Astrocyte (in vitro differentiated cells and primary cell): ENCODE results near the gene ARHGAP1. TPM values are rescaled to one million over a fixed set of nuclear protein-coding genes. Genes with fewer than 3 reads are reported as not detected.

Experiments used
- DNase-seq: peaks from one replicate; pipeline ENCODE4 v3.0.0-alpha.2; 2010; ENCODE audit warnings: low read depth
- FAIRE-seq: peaks from 2 replicates; lab custom pipeline; 2011; peaks lifted over from hg19 to GRCh38; lab: Jason Lieb, UNC
- H2AFZ ChIP-seq: 2 replicates; pipeline ENCODE4 v1.6.0; 2012; ENCODE audit warnings: low read depth, low read length, inconsistent platforms
- H3K27ac ChIP-seq: 2 replicates; pipeline ENCODE4 v1.5.1; 2011; ENCODE audit warnings: low read depth, low read length, inconsistent platforms
- H3K27me3 ChIP-seq: 2 replicates; pipeline ENCODE4 v1.6.0; 2011; ENCODE audit warnings: low read length, inconsistent platforms; ENCODE audit not compliant: insufficient read depth
- H3K36me3 ChIP-seq: 2 replicates; pipeline ENCODE4 v1.5.1; 2011; ENCODE audit warnings: low read length, inconsistent platforms; ENCODE audit not compliant: insufficient read depth
- H3K4me1 ChIP-seq: 2 replicates; pipeline ENCODE4 v1.5.1; 2011; ENCODE audit warnings: low read length, inconsistent platforms; ENCODE audit not compliant: insufficient read depth
- H3K4me2 ChIP-seq: 2 replicates; pipeline ENCODE4 v1.6.0; 2012; ENCODE audit warnings: low read length, inconsistent platforms
- H3K4me3 ChIP-seq: 2 replicates; pipeline ENCODE4 v1.5.1; 2011; ENCODE audit warnings: low read depth, mild to moderate bottlenecking, low read length, inconsistent platforms; ENCODE audit not compliant: insufficient read depth
- H3K79me2 ChIP-seq: 2 replicates; pipeline ENCODE4 v1.6.0; 2012; ENCODE audit warnings: mild to moderate bottlenecking, low read length, inconsistent platforms; ENCODE audit not compliant: insufficient read depth
- H3K9ac ChIP-seq: 2 replicates; pipeline ENCODE4 v1.6.0; 2012; ENCODE audit warnings: mild to moderate bottlenecking, low read length, inconsistent platforms
- H3K9me3 ChIP-seq: 2 replicates; pipeline ENCODE4 v1.5.1; 2012; ENCODE audit warnings: low read depth, mild to moderate bottlenecking, low read length, inconsistent platforms; ENCODE audit not compliant: insufficient read depth
- H4K20me1 ChIP-seq: 2 replicates; pipeline ENCODE4 v1.6.0; 2012; ENCODE audit warnings: low read length, inconsistent platforms; ENCODE audit not compliant: insufficient read depth
- H3K27ac Mint-ChIP-seq: one replicate; pipeline ENCODE4 v1.8.0; 2021; ENCODE audit warnings: mild to moderate bottlenecking, mixed read lengths; ENCODE audit not compliant: unreplicated experiment
- H3K27me3 Mint-ChIP-seq: one replicate; pipeline ENCODE4 v1.8.0; 2021; ENCODE audit warnings: low read depth, mixed read lengths; ENCODE audit not compliant: unreplicated experiment
- H3K36me3 Mint-ChIP-seq: one replicate; pipeline ENCODE4 v1.8.0; 2021; ENCODE audit warnings: low read depth, mixed read lengths; ENCODE audit not compliant: unreplicated experiment
- H3K4me1 Mint-ChIP-seq: one replicate; pipeline ENCODE4 v1.8.0; 2021; ENCODE audit warnings: low read depth, mixed read lengths; ENCODE audit not compliant: unreplicated experiment
- H3K4me3 Mint-ChIP-seq: one replicate; pipeline ENCODE4 v1.8.0; 2021; ENCODE audit warnings: mild to moderate bottlenecking, moderate library complexity, mixed read lengths; ENCODE audit not compliant: unreplicated experiment
- H3K9me3 Mint-ChIP-seq: one replicate; pipeline ENCODE4 v1.8.0; 2021; ENCODE audit warnings: mild to moderate bottlenecking, mixed read lengths; ENCODE audit not compliant: unreplicated experiment
- CTCF ChIP-seq: IDR thresholded peaks from 2 replicates; pipeline ENCODE4 v1.5.1; 2011; ENCODE audit warnings: low read depth, mild to moderate bottlenecking, inconsistent platforms, low read length, moderate library complexity; ENCODE audit not compliant: insufficient read depth
- EZH2 ChIP-seq: IDR thresholded peaks from 2 replicates; pipeline ENCODE4 v1.6.1; 2012; ENCODE audit warnings: mild to moderate bottlenecking, low read length, inconsistent platforms; ENCODE audit not compliant: insufficient read depth
- total RNA-seq: library from RNA; stranded (reverse); gene quantifications from 2 replicates; pipeline ENCODE4 v1.2.1, GENCODE V29; 2021

Gene ARHGAP1
- total RNA-seq, 1 donor from 2014 or later, result 116 TPM

GRCh38 chr11:46712874-46713576 lies 12.6 kb upstream of the ARHGAP1 start:
- Histone ChIP-seq H3K27me3 (no peaks in the 10 kb centered on the region), H3K4me1 (peaks cover 28% of the 10 kb centered on the region), H3K79me2 (no peaks in the 10 kb centered on the region), H4K20me1 (no peaks in the 10 kb centered on the region), H3K4me3 (no peak overlapping the region), H3K4me2 (no peak overlapping the region), H2AFZ (no peak overlapping the region), H3K9ac (no peak overlapping the region), H3K36me3 (peaks cover 3% of the 10 kb centered on the region), H3K27ac (no peak overlapping the region), H3K9me3 (no peaks in the 10 kb centered on the region)
- Mint-ChIP-seq H3K9me3 (no peaks in the 10 kb centered on the region), H3K36me3 (peaks cover 3% of the 10 kb centered on the region), H3K27me3 (no peaks in the 10 kb centered on the region), H3K4me3 (no peak overlapping the region), H3K27ac (no peak overlapping the region), H3K4me1 (peaks cover 22% of the 10 kb centered on the region)
- FAIRE-seq (no peak), DNase-seq (no peak)
- TF ChIP-seq CTCF (no peak), EZH2 (no peak)

GRCh38 chr11:46711303-46711702 lies 10.9 kb upstream of the ARHGAP1 start:
- peak overlapping the region; percentile 36 for H2AFZ ChIP-seq

More at GRCh38 chr11:46711303-46711702, 10.9 kb upstream of the ARHGAP1 start:
- peak overlapping the region; percentile 78 for H3K9ac ChIP-seq
- TF ChIP-seq CTCF, result no peak
- TF ChIP-seq EZH2, result no peak
- H3K4me1 ChIP-seq, result peaks cover 27% of the 10 kb centered on the region
- peak overlapping the region; percentile 46 for H3K4me2 ChIP-seq
- H3K4me1 Mint-ChIP-seq, result peaks cover 22% of the 10 kb centered on the region
- no peak for FAIRE-seq
- H3K4me3 ChIP-seq, result no peak overlapping the region
- peak overlapping the region; percentile 94 for H3K27ac ChIP-seq
- peaks cover 9% of the 10 kb centered on the region for H4K20me1 ChIP-seq
- peaks cover 6% of the 10 kb centered on the region for H3K36me3 Mint-ChIP-seq
- no peaks in the 10 kb centered on the region for H3K27me3 Mint-ChIP-seq
- no peaks in the 10 kb centered on the region for H3K27me3 ChIP-seq
- peaks cover 13% of the 10 kb centered on the region for H3K79me2 ChIP-seq
- peak; percentile 48 for DNase-seq
- peaks cover 10% of the 10 kb centered on the region for H3K36me3 ChIP-seq
- peak overlapping the region; percentile 28 for H3K4me3 Mint-ChIP-seq
- no peaks in the 10 kb centered on the region for H3K9me3 ChIP-seq
- H3K9me3 Mint-ChIP-seq, result no peaks in the 10 kb centered on the region
- peak overlapping the region; percentile 81 for H3K27ac Mint-ChIP-seq
